GM18520 (cell line): ENCODE measurements around the gene ZFYVE28.
"Not testable (repeated sequence)": the region's sequence is repeated elsewhere in the genome, so short reads cannot be mapped to it uniquely, and the experiment has no call there.

Source experiments
- ATAC-seq: cut with Tn5 transposase; IDR thresholded peaks from one replicate; pipeline ENCODE4 v1.9.1; 2021; ENCODE audit not compliant: unreplicated experiment

The ZFYVE28 gene

GRCh38 chr4:2275546-2276251 lies 142.7 kb downstream of the ZFYVE28 start:
- ATAC-seq = no peak

GRCh38 chr4:2275044-2275397 lies 143.4 kb downstream of the ZFYVE28 start:
- not testable (repeated sequence) for ATAC-seq

DNA sequence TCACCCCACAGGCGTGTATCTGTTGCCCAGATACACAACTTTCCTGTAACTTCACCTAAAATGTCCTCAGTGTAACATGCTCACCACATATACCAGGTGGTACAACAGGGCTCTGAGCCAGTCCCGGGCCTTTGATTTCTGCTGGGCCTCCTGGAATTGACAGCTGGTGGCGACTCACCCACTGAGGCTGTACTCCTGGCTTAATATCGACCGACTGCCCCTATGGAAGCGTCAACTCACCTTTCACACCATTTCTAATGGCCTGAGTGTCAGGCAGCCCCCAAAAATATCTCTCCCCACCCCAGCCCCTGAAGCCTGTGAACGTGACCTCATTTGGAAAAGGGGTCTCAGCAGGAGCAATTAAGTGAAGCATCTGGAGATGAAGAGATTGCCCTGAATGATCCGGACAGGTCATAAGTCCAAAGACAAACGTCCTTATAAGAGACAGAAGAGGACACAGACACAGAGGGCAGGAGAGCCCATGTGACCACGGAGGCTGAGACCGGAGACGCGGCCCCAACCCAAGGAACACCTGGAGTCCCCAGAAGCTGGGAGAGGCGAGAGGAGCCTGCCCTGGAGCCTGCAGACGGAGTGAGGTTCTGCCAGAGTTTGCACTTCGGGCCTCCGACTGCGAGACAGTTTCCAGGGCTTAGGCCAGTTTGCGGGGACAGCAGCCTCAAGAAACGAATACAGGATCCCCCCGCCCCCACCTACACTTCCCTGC lies 144.0 kb downstream of the ZFYVE28 start:
- no peak for ATAC-seq

DNA sequence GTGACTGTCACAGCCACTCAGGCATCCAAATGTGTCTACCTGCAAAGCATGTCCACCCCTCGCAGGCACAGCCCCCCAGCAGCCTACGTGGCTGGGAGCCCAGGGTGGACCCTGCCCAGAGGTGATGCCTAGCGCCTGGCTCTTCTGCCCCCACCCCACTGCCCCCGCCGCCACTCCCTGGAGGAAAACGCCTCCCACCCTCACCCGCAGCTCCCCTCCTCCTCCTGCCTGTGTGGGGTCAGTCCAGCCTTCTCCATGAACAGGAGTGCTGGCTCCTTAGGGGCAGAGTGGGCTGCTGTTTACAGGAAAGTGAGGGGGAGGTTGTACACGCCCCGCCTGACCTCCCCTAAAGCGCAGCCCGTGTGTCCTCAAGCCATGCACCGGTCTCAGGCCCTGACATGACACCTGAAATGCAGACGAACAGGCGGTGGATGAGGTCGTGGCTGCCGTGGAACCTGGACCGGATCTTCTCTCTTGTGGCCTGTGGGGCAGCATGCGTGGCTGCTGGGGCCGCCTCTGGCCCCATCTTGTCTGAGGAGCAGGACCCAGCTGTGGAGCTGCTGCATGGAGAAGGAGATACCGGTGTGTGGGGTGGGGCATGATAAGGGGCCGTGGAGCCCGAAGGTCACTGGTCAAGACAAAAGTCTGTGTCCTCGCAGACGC lies 144.7 kb downstream of the ZFYVE28 start:
- no peak for ATAC-seq

DNA sequence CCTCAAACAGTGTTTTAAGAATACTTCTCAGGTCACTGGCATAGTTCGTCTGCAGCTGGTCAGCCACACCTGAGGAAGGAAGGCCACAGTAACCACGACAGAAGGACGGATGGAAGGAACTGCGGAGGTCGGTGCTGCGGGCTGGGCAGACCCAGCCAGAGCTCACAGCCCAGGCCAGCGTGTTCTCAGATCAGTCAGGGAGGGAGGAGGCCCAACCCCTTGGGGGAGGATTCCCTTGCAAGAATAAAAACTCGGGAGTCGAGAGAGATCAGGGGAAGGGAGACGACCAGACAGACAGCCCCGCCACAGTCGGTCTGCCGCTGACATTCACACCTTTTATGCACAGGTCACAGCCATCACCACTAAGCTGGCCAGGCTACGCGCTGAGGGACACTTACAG lies 145.2 kb downstream of the ZFYVE28 start:
- no peak for ATAC-seq

DNA sequence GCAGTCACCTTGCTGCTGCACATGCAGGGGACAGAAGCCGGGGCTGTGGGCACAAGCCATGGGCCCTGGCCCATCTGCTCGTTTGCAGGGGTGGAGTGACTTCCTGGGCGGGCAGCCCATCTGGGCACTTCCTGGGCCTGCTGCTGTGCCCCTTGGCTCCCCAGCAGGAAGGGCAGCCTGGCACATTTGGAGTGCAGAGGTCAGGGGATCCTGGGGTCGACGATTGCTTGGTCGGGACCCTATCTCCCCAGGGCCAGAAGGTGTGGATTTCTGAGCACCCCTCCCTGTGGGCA lies 145.7 kb downstream of the ZFYVE28 start:
- no peak for ATAC-seq

DNA sequence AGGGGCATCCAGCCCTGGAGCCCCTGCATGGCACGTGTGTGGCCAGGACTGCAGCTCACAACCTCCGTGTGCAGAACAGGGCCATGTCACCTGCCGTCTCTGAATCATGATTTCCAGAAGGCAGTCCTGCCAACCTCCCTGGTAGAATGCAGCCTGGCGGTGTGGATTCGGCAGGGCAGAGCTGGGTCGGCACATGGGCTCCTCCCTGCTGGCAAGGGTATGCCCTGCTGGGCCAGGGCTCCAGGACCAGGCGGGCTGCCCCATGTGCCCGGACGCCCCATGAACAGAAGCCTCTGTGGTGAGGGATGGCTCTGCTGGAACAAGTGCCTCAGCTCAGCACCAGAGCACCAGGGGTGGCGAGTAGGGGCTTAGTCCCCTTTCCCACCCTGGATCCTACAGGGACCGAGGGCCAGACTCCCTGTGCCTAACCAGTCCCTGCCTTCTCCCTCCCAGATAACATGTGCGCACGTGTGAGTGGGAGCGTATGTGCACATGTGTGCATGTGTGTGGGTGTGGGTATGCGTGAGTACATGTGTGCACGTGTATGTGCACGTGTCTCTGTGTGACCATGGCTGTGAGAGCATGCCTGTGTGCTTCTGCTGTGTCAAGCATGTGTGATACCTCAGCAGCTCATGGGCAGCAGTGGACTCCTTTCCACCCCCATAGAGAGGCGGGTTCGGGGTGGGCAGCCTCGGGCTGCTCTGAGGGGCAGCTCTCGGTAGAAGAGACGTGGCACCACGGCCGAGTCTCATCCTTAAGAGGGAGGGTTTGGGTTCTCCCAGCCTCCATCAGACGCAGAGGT lies 146.2 kb downstream of the ZFYVE28 start:
- no peak for ATAC-seq

- ATAC-seq = no peak
These were observed 147.0 kb downstream of the ZFYVE28 start for GRCh38 chr4:2271279-2272025.

GRCh38 chr4:2270341-2271165 lies 147.9 kb downstream of the ZFYVE28 start:
- ATAC-seq = no peak

DNA sequence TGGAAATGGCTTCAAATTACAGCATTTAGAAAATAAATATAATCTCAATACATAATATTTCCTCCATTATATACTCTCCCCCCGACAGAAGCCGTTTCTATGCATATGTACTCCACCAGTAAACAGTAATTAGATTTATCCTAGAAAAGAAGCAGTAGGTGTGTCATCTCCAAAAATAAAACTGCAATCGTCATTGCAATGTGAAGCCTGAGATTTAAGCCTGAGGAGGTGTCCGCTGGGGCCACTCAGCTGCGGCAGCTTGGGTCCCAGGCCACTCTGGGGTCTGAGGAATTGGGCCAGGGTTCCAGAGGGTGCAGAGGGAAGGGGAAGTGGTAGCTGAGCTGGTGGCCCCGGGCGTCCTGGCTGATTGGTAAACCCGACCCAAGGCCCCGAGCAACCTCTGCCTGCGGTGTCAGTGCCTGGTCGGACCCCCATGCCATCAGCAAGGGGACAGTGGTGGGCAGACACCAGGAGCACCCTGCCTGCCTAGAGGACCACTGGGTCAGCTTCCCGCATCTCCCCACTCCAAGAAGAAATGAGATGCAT lies 148.8 kb downstream of the ZFYVE28 start:
- no peak for ATAC-seq

DNA sequence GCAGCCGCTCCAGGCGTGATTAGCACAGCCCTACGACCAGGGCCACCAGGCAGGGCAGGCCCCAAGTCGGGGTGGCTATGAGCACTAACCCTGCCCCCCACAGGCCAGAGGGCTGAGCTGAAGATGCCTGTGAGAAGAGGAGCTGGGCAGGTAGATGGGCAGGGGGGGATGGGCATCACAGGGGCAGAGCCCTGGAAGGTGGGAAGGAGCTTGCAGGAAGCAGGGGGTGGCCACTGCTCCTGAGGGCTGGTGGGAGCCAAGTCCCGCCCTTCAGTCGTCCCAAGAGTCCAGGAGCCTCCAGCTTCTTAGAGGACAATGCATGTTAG lies 149.3 kb downstream of the ZFYVE28 start:
- ATAC-seq = no peak

- ATAC-seq = no peak
These were observed 149.9 kb downstream of the ZFYVE28 start for GRCh38 chr4:2268357-2269205.

GRCh38 chr4:2267841-2268240 lies 150.6 kb downstream of the ZFYVE28 start:
- ATAC-seq = no peak

DNA sequence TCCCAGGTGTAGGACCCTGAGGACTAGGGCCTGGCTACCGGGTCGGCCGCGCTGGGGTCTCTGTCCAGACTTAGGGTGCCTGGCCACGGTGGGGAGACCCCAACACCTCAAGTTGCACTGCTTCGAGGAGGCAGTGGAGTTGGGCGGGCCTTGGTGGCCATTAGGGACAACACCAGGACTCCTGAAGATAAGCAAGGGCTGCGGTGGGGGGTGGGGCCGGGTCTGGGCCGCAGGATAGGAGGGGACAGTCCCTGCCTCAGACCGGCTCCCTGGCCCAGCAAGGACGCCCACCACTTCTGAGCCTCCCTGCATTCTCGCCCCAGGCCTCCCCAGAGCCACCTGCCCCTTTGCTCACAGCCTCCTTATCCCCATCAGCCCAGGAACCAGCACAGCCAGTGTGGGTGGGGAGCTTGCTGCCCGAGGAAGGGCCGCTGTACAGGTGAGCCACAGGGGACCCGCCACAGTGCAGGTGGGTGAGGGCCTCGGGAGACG lies 151.1 kb downstream of the ZFYVE28 start:
- ATAC-seq = no peak

DNA sequence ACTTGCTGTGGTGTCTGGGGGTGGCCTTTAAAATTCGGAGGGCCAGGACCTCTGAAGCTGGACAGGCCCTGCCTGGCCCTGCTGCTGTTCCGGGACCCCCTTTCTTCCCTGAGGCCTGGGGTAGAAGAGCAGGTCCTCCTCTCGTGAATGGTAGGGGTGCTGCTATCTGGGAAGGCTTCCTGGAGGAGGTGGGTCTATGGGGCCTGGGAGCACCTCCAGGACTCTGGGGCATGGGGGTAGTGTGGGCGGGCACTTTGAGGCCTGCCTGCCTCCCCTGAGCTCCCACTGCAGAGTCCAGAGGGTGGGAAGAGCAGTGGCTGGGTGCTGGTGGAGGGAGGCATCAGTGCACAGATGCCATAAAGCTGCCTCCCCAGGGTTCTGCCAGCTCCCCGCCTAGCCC lies 151.6 kb downstream of the ZFYVE28 start:
- ATAC-seq = no peak

GRCh38 chr4:2266181-2266580 lies 152.3 kb downstream of the ZFYVE28 start:
- no peak for ATAC-seq

DNA sequence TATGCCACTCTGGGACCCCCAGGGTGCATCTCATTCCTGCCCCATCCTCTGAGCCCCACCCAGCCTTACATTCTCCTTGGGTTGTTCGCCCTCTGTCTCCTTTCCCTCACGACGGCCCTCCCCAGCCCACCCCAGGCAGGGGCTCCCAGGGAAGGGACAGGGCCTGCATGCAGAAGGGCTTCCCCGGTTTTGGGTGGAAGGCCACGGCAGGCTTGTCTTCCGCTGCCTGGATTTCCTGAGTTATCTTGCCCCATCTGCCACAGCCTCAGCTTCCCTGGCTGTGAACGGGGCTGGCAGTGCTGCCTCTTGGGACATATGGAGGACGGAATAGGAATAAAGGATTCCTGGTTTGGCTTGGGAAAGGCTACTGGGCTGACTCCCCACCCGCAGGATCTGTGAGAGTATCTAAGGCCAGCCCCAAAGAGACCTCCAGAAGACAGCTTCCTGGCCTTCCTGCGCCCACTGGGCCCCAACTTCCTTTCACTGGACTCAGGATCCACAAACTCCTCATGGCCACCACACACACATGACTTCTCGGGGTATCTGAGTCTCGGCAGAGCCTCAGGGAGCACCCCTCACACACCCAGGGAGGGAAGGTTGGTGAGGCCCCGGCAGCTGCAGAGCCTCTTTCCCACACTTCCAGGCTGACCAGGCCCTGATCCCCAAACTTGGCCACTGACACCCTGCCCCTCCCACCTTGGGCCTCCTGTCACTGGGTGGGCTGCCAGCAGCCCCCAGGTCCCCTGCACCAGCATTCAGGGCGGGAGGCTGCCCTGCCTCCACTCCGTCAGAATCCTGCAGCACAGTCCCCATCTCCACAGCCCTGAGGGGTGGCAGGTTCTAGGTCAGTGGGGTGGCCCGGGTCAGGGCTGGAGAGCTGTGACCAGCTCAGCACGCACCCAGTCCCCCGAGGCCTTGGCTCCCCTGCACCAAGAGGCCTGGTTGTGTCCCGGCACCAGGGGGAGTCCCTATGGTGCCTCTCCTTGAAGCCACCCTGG lies 153.0 kb downstream of the ZFYVE28 start:
- no peak for ATAC-seq
